Epidermal melanocyte (primary cell): ENCODE results near the gene MAGI2.
"Not testable (repeated sequence)": the region's sequence is repeated elsewhere in the genome, so short reads cannot be mapped to it uniquely, and the experiment has no call there.

Source experiments
- DNase-seq: peaks from one replicate; pipeline ENCODE4 v3.0.0; 2011; ENCODE audit warnings: low spot score; ENCODE audit not compliant: insufficient read length

The MAGI2 gene

DNA sequence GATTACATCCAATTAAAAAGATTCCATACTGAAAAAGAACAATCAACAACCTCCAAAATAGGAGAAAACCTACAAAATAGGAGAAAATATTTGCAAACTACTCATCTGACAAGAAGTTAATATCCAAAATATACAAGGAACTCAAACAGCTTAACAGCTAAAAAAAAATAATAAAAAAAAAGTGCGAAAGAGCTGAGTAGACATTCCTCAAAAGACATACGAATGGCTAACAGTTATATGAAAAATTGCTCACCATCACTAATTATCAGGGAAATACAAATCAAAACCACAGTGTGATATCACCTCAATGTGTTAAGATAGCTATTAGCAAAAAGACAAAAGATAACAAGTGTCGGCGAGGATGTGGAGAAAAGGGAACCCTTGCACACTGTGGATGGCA, 1204.6 kb downstream of the MAGI2 start:
- DNase-seq: no peak

GRCh38 chr7:78247910-78248689, 1205.4 kb downstream of the MAGI2 start:
- no peak for DNase-seq

- not testable (repeated sequence) for DNase-seq
Measured at GRCh38 chr7:78240179-78240578, 1213.3 kb downstream of the MAGI2 start.

GRCh38 chr7:78234634-78235033, 1218.8 kb downstream of the MAGI2 start:
- no peak for DNase-seq

- no peak for DNase-seq
Measured at GRCh38 chr7:78232806-78233205, 1220.7 kb downstream of the MAGI2 start.

GRCh38 chr7:78226059-78226719, 1227.3 kb downstream of the MAGI2 start:
- DNase-seq: no peak

- DNase-seq: no peak
Measured at GRCh38 chr7:78225534-78225933, 1227.9 kb downstream of the MAGI2 start.

DNA sequence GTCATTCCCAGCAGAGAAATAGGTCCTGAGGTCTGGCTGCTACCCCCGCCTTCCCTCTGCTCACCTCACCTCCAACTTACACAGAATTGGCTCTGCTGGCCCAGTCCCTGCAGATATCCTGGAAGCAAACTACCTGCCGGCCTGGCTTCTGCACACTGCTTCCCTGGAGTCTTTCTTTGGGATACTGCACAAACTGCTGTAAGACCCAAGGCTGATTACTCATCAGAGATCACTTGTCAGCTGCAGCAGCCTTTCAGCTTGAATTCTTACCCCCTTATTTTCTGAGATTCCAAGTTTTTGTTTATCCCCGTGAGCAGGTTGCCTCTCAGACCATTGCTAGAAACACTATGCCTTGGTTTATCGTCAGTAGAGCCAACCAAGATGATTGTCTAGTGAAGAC, 1228.5 kb downstream of the MAGI2 start:
- DNase-seq: no peak

DNA sequence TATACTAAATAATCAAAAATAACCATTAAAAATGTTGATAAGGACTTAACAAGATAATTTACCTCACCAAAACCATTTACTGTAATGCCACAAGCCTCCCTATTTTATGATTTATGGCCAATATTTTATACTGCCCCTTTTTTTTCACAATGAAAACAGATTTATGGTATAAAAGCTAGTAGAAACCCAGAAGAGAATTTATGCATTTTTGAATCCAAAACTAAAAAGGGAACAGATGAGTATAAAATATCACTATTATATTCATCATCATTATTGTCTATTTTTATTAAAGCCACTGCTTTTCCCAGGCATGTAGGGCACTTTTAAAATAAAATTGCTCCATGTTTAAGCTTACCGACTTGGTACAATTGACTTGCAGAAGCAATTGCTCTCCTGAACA, 1229.9 kb downstream of the MAGI2 start:
- DNase-seq: no peak

- no peak for DNase-seq
Measured at GRCh38 chr7:78222001-78222751, 1231.3 kb downstream of the MAGI2 start.

GRCh38 chr7:78220754-78221153, 1232.7 kb downstream of the MAGI2 start:
- no peak for DNase-seq

- no peak for DNase-seq
Measured at GRCh38 chr7:78218876-78219275, 1234.6 kb downstream of the MAGI2 start.

DNA sequence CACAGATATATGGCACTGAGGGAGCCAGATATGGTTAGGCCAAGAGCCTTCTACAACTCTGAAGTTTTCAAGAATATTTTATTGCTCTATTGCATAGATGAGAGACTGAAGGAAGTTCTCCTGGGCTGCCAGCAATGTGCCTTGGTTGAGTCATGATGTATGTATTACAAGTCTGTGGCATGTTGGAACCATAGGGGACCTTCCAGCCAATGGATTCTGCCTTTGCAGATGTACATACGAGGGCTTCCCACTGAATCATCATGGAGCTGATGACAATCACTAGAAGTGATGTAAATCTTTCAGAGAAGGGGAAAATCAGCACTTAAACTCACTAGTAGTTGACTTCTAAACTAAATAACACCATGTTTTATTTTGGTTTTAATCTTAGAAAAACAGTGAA, 1235.4 kb downstream of the MAGI2 start:
- DNase-seq: no peak

- no peak for DNase-seq
Measured at GRCh38 chr7:78215199-78215598, 1238.3 kb downstream of the MAGI2 start.

GRCh38 chr7:78213402-78213801, 1240.1 kb downstream of the MAGI2 start:
- no peak for DNase-seq

DNA sequence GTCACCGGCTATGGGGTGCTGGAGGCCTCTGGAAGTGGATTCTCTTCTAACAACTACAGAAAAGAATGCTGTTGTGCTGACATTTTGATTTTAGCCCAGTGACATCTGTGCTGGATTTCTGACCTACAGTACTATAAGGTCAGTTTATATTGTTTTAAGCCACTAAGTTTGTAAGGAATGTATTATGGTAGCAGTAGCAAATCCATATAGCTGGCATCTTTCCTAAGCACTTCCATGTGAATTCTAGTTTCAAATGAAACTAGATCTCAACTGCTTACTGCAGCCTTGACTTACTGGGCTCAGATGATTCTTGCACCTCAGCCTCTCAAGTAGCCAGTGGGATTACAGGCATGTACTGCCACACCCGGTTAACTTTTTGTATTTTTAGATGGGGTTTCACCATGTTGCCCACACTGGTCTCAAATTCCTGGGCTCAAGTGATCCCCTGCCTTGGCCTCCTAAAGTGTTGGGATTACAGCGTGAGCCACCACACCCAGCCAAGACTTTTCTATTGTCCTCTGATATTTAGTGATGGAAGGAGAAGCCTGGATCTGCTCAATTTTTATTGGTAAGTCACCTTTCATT, 1240.9 kb downstream of the MAGI2 start:
- DNase-seq: no peak

DNA sequence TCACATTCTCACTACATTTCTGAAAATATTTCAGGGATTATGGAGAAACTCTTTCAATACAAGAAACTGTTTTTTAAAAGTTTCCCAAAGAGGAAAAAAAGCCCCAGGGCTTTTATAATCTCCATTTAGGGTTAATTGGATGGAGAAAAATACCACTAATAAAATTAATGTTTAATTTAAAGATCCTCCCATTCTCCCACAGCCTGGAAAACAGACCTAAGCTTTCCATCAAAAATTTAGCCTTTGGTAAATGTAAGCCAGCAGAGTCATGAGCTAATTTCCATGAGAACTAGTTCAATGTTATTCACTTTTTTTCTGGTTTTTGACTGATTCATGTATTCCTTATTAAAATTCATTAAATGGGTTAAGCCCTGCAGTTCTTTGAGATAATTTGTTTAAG, 1246.2 kb downstream of the MAGI2 start:
- no peak for DNase-seq

DNA sequence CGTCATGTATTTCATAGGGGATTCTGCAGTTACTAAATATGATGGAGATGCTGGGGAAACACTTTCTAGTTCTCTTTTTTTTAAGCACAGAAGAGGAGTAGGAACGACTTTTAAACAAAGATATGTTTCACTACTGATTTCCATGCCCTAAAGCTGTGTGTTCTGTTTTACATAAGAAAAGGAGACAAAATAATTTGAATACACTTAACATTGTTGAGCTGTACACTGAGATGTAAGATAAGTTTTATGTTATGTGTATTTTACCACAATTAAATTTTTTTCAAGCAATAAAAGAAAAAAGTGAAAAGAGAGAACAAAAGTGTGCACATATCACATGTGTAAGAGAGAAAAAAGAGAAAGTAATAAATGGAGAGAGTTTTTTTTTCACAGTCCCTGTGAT, 1246.7 kb downstream of the MAGI2 start:
- DNase-seq: no peak

GRCh38 chr7:78203042-78203720, 1250.3 kb downstream of the MAGI2 start:
- no peak for DNase-seq

- no peak for DNase-seq
Measured at GRCh38 chr7:78198756-78199155, 1254.7 kb downstream of the MAGI2 start.

DNA sequence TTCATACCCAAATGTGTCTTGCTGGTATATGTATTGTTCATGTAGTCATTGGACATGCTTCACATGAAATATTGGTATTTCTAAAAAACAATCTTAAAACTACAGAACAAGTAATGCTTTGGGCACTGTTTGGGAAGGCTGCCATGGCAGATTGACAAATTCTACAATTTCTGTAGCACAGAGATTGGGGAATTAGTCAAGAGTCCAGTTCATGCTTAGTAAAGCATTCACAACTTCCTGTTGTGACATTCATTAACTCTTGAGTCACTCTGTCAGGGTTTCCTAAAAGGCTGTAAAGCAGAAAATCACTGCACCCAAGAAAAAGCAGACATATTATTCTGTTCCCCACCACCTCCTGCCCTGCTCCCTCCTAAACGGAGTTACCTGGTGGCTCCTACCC, 1256.0 kb downstream of the MAGI2 start:
- no peak for DNase-seq
